GM18867 (cell line): ENCODE results near the gene PEPD.

Source experiments
- ATAC-seq: cut with Tn5 transposase; IDR thresholded peaks from one replicate; pipeline ENCODE4 v1.9.1; 2021; ENCODE audit warnings: mild to moderate bottlenecking, moderate library complexity; ENCODE audit not compliant: unreplicated experiment

PEPD gene

DNA sequence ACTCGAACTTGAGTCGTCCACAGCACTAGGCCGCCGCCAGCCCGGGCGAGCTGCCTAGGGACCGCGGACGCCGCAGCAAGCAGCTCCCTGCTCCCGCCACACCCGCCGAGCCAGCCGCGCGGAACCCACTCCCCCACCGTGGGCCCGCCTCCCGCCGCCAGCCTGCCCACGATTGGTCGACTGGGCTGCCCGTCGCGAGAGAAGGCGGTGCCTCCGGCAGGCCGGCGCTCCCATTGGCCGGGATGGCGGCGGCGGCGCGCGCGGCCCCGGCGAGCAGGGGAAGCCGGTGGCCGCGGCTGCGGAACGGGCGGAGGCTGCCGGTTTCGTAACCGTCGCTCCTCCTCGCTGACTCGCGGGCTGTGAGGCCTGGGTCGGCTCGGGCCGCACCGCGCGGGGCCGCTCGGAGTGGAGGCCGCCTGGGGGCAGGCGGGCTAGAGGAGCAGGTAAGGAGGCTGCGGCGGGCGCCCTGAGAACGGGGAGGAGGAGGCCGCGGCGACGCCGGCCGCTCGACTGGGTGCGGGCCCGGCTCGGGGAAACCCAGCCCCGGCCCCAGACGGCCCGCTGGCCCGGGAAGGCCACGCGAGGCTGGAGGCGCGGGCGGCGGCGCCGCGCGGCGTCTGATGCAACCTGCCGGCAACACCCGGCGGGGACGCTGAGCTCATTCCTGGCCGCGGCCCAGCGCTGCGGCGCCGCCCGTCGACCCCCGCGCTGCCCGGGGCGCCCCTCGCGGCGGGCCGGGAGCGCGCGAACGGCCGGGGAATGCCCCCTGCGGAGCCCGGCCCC, 147.9 kb downstream of the PEPD start, which contains the start of gene CEBPG:
Gene CEBPG, plus strand, starts transcription at position 257 of the 783 bp plus-strand sequence. CDS start 5,531 bp downstream, outside the sequence.
- ATAC-seq = peak; percentile 92

DNA sequence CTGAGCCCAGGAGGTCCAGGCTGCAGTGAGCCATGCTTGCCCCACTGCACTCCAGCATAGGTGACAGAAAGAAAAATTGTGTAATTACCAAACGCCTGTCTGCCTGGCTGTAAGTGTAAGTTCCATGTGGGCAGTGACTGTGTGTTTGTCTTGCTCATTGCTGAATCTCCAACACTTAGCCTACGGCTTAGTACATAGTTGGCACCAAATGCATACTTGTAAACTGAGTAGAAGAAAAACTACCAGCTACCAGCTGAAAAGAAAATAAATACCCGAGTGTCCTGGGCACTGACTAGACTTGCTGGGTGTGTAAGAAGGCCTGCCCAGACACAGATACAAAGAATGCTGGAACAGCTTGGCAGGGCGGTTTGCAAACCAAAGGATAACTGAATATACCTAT, 150.8 kb downstream of the PEPD start:
- ATAC-seq = no peak

DNA sequence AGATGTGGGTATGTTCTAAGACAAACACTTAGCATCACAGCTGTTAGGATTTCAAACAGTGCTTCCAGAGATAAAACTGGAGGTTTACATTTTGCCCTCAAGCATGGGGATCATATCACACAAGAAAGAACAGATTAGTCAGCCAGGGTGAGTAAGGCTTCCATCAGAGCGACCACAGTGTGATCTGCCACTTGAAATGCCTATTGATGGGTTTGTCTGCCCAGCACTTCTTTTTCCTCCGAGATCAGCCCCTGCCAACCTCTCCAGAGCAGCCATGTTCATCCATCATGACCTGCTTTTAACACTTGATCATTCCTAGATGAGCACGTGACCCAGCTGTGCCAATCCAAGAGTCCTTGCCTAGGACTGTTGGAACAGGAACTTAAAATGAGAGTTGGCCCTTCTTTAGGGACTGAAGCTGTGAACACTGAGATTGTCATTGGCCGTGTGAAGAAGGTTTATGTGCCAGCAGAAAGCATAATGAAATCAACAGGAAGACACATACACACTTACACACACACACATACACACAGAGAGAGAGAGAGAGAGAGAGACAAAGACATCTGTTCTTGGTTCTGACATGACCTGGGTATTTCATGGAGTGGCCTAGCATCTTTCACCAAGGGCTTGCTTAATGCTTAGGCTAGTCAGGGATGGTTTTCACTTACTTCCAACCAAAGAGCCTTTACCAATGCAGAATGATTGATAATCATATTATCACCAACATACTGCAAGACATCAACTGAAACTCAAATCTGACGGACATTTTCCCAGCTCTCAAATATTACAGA, 153.3 kb downstream of the PEPD start:
- ATAC-seq = no peak

DNA sequence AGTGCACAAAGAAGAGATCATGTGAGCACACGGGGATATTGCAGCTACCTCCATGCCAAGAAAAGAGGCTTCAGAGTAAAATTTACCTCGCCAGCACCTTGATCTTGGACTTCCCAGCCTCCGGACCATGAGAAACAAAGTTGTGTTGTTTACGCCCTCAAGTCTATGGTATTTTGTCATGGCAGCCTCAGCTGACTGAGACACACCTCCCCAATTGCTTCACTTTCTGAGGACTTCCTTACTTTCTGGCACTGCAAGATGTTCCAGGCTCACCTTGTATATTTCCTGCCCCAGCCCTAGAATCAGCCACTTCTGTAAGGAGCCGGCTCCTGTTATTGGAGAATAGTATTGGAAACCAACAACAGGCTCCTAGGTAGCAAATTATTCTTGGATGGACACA, 154.7 kb downstream of the PEPD start:
- no peak for ATAC-seq

DNA sequence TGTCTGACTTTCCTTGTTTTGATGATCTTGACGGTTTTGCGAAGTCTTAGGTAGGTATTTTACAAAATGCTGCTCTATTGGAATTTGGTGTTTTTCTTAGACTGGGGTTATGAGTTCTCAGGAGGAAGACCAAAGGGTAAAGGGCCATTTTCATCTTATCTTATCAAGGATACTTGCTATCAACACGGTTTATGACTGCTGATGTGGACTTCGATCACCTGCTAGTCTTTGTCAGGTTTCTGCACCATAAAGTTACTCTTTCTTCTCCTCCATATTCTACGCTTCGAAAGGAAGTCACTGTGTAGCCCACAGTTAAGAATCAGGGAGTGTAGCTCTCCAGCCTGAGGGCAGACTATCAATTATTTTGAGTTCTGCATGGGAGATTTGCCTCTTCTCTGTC, 155.5 kb downstream of the PEPD start:
- ATAC-seq = no peak

DNA sequence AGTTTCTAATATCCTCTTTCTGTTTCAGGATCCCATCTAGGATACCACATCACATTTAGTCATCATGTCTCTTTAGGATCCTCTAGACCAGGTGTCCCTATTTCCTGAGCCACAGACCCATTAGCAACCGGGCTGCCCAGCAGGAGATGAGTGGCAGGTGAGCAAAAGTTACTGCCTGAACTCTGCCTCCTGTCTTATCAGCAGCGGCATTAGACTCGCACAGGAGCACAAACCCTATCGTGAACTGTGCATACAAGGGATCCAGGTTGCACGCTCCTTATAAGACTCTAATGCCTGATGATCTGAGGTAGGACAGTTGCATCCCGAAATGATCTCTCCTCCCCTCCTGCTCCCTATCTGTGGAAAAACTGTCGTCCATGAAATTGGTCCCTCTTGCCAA, 155.9 kb downstream of the PEPD start:
- no peak for ATAC-seq

DNA sequence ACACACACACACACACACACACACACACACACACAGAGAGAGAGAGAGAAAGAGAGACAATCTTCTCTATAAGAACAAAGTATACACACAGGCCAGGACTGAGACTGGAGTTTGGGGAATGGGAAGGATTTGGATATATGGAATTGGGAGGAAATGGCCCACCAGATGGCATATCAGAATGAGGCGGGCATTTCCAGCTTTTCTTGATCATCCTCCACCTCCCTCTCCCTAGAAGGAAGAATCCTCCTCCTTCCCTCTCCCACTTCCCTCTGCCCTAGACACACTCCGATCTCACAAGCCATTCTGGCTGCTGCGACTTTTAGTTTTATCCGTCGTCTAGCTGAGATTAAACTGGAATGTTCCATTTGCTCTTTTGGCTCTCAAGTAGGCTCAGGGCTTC, 158.1 kb downstream of the PEPD start:
- ATAC-seq = no peak

DNA sequence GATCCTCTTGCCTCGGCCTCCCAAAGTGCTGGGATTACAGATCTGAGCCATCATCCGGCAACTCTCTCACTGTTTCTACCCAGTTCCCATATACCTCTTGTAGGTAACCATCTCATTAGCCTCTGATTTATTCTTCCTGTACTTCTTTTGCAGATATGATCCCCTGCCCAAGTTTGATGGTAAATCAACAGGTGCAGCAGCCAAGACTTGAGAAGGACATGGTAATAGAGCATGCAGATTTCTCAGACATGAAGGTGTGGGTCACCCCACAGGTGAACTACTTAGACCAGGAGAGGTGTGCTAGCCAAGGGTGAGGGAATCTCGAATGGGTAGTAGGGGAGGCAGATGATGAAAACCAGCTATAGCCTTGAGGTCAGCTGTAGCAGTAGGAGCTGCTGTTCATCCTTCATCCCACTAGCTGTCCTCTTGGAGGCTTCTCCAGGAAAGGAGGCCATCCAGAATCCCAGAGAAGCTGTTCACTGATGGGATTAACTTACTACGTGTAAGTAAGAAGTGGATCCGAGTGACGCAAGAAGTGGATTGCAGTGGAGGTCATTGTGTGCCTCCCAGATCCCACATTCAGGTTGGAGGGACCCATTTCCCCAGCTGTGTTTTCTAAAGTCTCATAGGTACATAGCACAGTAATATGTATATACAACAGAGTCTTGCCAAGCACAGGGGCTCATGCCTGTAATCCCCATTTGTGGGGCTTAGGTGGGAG, 158.9 kb downstream of the PEPD start:
- no peak for ATAC-seq

DNA sequence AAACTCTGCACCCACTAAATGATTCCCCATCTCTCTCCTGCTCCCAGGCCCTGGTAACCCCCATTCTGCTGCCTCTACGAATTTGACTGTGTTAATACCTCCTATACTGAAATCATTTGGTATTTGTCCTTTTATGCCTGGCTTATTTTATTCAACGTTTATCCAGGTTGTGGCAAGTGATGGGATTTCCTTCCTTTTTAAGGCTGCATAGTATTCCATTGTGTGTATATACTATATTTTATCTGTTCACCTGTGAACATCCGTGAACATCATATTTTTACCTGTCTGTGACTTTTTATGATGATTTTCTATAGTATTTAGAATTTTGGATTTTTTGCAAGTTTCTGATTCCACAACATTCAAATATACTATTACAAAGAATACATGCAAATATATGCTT, 162.0 kb downstream of the PEPD start:
- ATAC-seq = no peak

DNA sequence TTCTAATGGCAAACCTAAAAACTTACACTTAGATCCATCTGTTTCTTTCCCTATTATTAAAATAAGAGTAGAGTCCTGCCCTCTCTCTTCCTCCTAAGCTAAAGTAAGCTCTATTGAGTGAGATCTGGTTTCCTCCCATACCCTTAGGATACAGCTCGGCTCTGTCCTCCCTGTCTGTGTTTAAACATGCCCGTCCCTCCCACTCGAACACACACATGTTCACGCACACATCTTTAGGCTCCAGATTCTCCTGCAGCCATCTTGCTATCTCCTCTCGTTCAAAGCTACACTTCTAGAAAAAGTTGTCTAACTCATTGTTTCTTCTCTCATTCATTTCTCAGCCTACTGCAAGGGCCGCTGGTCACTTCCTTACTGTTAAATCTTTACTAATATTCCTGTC, 163.2 kb downstream of the PEPD start:
- ATAC-seq = no peak

DNA sequence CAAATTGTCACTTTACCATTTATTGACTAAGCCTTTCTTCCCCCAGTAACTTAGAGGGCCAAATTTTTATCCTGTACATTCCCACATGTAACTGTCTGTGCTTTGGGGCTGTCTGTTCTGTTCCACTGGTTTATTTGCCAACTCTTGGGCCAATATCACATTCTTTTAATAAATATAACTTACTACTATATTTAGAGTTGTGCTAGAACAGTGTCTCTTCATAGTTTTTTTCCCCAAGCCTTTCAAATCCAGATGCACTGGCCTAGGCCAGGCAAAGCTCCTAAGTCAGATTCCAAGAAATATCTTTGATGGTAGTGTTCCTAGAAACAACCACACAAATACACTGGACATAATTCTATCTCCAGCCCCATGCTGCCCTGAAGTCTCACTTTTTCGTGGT, 164.0 kb downstream of the PEPD start:
- no peak for ATAC-seq

DNA sequence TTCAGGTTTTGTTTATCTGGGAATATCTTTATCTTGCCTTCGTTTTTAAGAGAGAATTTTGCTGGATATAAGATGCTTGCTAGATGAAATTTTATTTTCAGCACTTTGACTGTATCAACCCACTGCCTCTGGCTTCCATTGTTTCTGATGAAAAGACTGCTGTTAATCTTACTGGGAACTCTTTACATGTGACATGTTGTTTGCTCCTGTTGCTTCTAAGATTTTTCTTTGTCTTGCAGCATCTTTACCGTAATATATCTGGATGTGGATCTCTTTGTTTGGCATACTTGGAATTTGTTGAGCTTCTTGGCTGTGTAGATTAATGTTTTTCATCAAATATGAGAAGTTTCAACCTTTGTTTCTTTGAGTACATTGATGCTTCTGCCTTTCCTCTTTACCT, 166.1 kb downstream of the PEPD start:
- ATAC-seq = no peak

DNA sequence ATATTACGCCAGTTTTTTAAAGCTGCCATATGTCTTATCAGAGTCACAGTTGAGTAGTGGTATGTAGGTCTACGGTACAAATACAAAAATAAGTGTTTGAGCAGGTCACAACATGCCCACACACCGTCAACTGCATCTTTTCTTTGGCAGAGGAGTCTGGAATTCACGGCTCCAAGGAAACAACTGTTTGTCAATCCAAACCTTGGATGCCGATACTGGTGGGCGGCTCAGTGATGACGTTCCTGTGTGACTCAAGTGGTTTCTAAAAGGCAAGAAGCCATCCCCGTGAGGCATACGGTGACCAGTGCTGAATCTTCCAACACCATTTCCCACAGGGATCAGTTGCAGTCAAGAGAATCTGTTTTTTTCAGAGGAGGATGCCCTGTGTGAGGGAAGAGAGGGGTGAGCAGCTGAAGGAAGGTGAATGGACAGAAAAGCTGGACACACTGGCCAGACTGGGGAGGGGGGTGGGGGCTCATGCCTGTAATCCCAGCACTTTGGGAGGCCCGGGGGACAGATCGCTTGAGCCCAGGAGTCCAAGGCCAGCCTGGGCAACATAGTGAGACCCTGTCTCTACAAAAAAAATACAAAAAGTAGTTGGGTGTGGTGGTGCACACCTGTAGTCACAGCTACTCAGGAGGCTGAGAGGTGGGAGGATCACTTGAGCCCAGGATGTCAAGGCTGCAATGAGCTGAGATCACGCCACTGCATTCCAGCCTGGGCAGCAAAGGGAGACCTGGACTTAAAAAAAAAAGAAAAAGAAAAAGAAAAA, 170.9 kb downstream of the PEPD start:
- ATAC-seq = no peak

DNA sequence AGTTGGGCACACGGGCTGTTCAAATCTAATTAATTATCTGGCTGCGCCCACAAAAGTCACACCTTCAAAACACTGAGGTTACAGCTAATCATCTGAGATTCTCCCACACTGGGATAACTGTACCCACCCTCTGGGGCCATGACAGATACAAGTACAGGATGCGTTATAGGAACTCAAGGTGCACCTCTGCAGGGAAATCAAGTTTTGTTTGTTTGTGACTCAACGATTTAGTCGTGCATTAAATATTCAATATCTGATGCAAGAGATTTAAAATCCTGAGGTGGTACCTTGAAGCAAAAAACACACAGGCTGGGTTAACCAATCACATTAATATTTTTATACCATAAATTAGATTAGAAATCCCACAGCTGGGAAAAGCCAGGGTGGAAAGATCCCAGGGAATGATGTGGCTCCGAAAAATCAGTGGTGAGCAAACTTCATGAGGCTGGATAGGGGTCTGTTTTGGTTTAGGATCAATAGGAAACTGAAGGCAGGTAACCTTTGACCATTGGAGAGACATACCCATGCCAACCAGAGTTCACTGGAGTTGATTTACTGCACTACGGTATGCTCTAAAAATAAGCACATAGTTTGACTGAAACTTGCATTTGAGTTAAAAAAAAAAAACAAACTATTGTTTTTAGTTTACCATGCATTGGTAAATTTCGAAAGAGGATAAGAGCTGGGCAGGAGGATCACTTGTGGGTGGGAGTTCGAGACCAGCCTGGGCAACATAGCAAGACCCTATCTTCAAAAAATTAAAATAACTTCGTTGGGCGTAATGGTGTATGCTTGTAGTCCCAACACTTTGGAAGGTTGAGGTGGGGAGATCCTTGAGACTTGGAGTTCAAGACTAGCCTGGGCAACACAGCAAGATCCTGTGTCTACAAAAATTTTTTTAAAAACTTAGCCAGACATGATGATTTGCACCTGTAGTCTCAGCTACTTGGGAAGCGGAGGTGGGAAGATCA, 172.0 kb downstream of the PEPD start:
- no peak for ATAC-seq

DNA sequence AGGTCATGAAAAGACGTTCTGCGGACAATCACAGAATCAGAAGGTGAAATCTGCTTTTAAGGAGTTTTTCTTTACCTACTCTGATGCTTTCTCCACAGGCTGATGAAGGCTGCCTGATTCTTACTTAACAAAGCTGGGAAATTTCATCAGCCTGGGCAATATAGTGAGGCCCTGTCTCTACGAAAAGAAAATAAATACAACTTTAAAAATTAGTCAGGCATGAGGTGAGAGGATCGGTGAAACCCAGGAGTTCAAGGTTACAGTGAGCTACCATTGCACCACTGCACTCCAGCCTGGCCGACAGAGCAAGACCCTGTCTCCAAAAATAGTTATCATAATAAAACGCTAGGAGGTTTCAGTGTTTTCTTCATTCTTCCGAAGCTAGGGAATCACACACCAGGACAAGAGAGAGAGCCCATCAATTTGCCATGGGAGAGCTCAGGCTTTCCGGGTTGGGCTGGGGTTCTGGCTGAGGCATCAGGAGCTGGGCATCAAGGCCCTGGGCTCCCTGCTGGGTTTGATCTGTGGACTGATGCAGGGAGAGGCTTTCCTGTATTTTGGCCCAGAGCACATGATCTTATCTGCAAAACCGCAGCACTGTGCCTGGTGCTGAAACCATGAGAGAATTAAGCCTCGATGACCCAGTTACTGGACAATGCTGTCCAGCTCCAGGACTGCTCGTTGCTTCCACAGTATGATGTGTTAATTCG, 173.1 kb downstream of the PEPD start:
- no peak for ATAC-seq

DNA sequence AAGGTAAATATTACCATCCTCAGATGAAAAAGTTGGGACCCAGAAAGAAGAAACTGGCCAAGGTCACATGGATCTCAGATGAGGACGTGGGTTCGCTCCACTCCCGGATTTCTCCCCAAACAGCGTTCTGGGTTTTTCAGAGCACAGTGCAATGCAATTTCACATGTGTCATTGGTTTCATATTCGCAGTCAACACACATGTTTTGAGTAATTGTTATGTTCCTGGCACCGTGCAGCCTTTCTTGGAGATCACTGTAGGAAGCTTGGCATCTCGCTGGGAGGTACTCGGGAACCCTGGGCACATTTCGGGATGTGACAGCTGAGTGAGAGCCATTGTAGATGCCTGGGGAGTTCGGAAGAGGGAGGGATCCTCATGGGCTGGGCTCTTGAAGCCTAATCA, 174.3 kb downstream of the PEPD start:
- ATAC-seq = no peak

DNA sequence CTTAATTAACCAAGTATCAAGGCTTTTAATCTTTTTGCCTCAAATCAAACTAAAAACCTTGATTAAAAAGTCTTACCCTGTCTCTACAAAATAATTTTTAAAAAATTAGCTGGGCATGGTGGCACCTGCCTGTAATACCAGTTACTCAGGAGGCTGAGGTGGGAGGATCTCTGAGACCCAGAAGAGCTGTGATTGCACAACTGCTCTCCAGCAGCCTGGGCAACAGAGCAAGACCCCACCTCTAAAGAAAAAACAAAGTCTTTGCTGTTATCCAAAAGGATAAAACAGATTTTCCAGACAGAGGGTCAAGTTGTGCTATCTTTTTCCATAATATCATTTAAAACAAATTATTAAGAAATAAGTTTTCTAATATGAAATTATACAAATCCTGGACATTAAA, 174.9 kb downstream of the PEPD start:
- no peak for ATAC-seq

DNA sequence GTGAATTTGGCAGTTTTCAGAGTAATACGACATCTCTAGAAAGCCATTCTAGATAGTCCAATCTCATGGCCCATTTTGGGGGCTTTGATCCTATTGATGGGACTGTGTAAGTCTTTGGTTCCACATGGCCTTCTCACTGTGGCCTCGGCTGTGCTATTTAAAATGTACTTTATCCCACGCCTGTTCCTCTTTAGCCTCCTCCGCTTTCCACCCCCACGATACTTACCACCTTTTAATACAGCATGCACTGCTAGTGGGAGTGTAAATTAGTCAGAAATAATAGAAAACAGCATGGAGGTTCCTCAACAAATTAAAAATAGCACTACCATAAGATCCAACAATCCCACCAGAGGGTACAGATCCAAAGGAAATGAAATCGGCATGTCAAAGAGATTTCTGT, 176.4 kb downstream of the PEPD start:
- ATAC-seq = no peak

DNA sequence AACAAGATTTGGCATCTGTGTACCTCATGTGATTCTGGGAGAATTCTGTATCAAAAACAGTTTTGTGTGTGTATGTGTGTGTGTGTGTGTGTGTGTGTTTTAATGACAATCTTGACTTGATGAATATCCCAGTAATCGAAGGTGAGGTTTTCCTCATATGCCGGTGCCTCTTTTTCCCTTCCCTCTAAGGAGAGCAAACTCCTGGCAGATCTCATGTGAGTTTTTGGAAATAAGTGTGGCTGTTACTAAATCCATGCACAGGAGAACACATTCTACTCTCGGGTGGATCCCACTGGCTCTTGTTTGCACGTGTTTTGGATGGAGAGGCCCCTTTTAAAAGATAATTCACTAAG, 177.0 kb downstream of the PEPD start:
- ATAC-seq = no peak
